Measurements from ENCODE around the gene RNF149. TPM values are rescaled to one million over a fixed set of nuclear protein-coding genes. Genes with fewer than 3 reads are reported as not detected.

RNF149 gene
- total RNA-seq, 1 donor from 2014 or later: 120 TPM

GRCh38 chr2:101262142-101262541 is 46.4 kb downstream of the RNF149 start:
- peaks cover 16% of the 10 kb centered on the region for H3K36me3 ChIP-seq (ENCODE audit: control insufficient read depth, insufficient read depth, low read length)
- H3K4me3 ChIP-seq (ENCODE audit: low read depth, low read length): no peak overlapping the region
- no peaks in the 10 kb centered on the region for H3K27me3 ChIP-seq (ENCODE audit: control insufficient read depth, insufficient read depth, low read length)
- no peak for FAIRE-seq
- DNase-seq (ENCODE audit: low read depth): no peak
- no peak for TF ChIP-seq CTCF (IDR thresholded peaks at IDR 0.05; ENCODE audit: insufficient read depth, low read length, severe bottlenecking)

- DNase-seq (ENCODE audit: low read depth) (no peak), FAIRE-seq (no peak)
- peaks cover 12% of the 10 kb centered on the region for H3K36me3 ChIP-seq (ENCODE audit: control insufficient read depth, insufficient read depth, low read length)
- no peak for TF ChIP-seq CTCF (IDR thresholded peaks at IDR 0.05; ENCODE audit: insufficient read depth, low read length, severe bottlenecking)
- H3K4me3 ChIP-seq (ENCODE audit: low read depth, low read length): no peak overlapping the region
- no peaks in the 10 kb centered on the region for H3K27me3 ChIP-seq (ENCODE audit: control insufficient read depth, insufficient read depth, low read length)
Observed at GRCh38 chr2:101258804-101259203, 49.7 kb downstream of the RNF149 start.

GRCh38 chr2:101256316-101256715 is 52.2 kb downstream of the RNF149 start:
- no peak for TF ChIP-seq CTCF (IDR thresholded peaks at IDR 0.05; ENCODE audit: insufficient read depth, low read length, severe bottlenecking)
- DNase-seq (ENCODE audit: low read depth): no peak

GRCh38 chr2:101255501-101255900 is 53.0 kb downstream of the RNF149 start:
- H3K27me3 ChIP-seq (ENCODE audit: control insufficient read depth, insufficient read depth, low read length): no peaks in the 10 kb centered on the region
- H3K4me3 ChIP-seq (ENCODE audit: low read depth, low read length): no peak overlapping the region
- DNase-seq (ENCODE audit: low read depth) (peak; percentile 29), FAIRE-seq (no peak)
- no peak for TF ChIP-seq CTCF (IDR thresholded peaks at IDR 0.05; ENCODE audit: insufficient read depth, low read length, severe bottlenecking)
- H3K36me3 ChIP-seq (ENCODE audit: control insufficient read depth, insufficient read depth, low read length): peaks cover 5% of the 10 kb centered on the region

More at GRCh38 chr2:101256316-101256715, 52.2 kb downstream of the RNF149 start:
- Histone ChIP-seq H3K36me3 (ENCODE audit: control insufficient read depth, insufficient read depth, low read length) (peaks cover 6% of the 10 kb centered on the region), H3K4me3 (ENCODE audit: low read depth, low read length) (no peak overlapping the region), H3K27me3 (ENCODE audit: control insufficient read depth, insufficient read depth, low read length) (no peaks in the 10 kb centered on the region)
- no peak for FAIRE-seq

- Histone ChIP-seq H3K4me3 (ENCODE audit: low read depth, low read length) (peak overlapping the region; percentile 92), H3K36me3 (ENCODE audit: control insufficient read depth, insufficient read depth, low read length) (no peaks in the 10 kb centered on the region), H3K27me3 (ENCODE audit: control insufficient read depth, insufficient read depth, low read length) (no peaks in the 10 kb centered on the region)
- FAIRE-seq: no peak
- no peak for TF ChIP-seq CTCF (IDR thresholded peaks at IDR 0.05; ENCODE audit: insufficient read depth, low read length, severe bottlenecking)
- DNase-seq (ENCODE audit: low read depth): peak; percentile 21
Observed at GRCh38 chr2:101253703-101254450, 54.6 kb downstream of the RNF149 start.
